Bronchial epithelial cell (primary cell): ENCODE data around the gene HPS1. TPM values are rescaled to one million over a fixed set of nuclear protein-coding genes. Genes with fewer than 3 reads are reported as not detected.

Source experiments
- DNase-seq: peaks from one replicate; pipeline ENCODE4 v3.0.0-alpha.2; 2010; ENCODE audit warnings: low read depth
- FAIRE-seq: peaks from 2 replicates; lab custom pipeline; 2011; peaks lifted over from hg19 to GRCh38; lab: Jason Lieb, UNC
- H3K27me3 ChIP-seq: 2 replicates; pipeline ENCODE4 v1.5.1; 2011; ENCODE audit warnings: low read length; ENCODE audit not compliant: control insufficient read depth, insufficient read depth
- H3K36me3 ChIP-seq: 2 replicates; pipeline ENCODE4 v1.5.1; 2011; ENCODE audit warnings: low read length; ENCODE audit not compliant: control insufficient read depth, insufficient read depth
- H3K4me3 ChIP-seq: 2 replicates; pipeline ENCODE4 v1.5.1; 2011; ENCODE audit warnings: mild to moderate bottlenecking, low read depth, low read length, control low read depth
- CTCF ChIP-seq: IDR thresholded peaks from 2 replicates; pipeline ENCODE4 v1.5.1; 2011; ENCODE audit warnings: mild to moderate bottlenecking, moderate library complexity, low read length, control low read depth, inconsistent platforms; ENCODE audit not compliant: insufficient read depth, severe bottlenecking
- total RNA-seq: library from RNA; depleted of rRNA; stranded (reverse); fragments of >200 nt; gene quantifications from 2 replicates; pipeline ENCODE4 v1.2.1, GENCODE V29; 2014

HPS1 gene
- total RNA-seq, 1 donor from 2014 or later, result 15.8 TPM

- Histone ChIP-seq H3K4me3 (no peak overlapping the region), H3K27me3 (no peaks in the 10 kb centered on the region), H3K36me3 (peaks cover 15% of the 10 kb centered on the region)
- DNase-seq (no peak), FAIRE-seq (no peak)
- TF ChIP-seq CTCF, result no peak
These were observed 1.4 kb downstream of the HPS1 start for GRCh38 chr10:98445200-98445812.

GRCh38 chr10:98444314-98445006 is 2.3 kb downstream of the HPS1 start:
- DNase-seq, result no peak
- no peak for FAIRE-seq
- H3K4me3 ChIP-seq, result no peak overlapping the region
- H3K27me3 ChIP-seq, result no peaks in the 10 kb centered on the region
- TF ChIP-seq CTCF, result no peak
- peaks cover 15% of the 10 kb centered on the region for H3K36me3 ChIP-seq

GRCh38 chr10:98438715-98439114 is 8.0 kb downstream of the HPS1 start:
- TF ChIP-seq CTCF, result no peak
- Histone ChIP-seq H3K27me3 (no peaks in the 10 kb centered on the region), H3K4me3 (no peak overlapping the region), H3K36me3 (peaks cover 20% of the 10 kb centered on the region)
- no peak for FAIRE-seq
- no peak for DNase-seq

- H3K27me3 ChIP-seq, result no peaks in the 10 kb centered on the region
- no peak for FAIRE-seq
- peaks cover 13% of the 10 kb centered on the region for H3K36me3 ChIP-seq
- no peak overlapping the region for H3K4me3 ChIP-seq
- no peak for TF ChIP-seq CTCF
- no peak for DNase-seq
These were observed 10.0 kb downstream of the HPS1 start for GRCh38 chr10:98436704-98437103.

- no peak overlapping the region for H3K4me3 ChIP-seq
- no peak for DNase-seq
- TF ChIP-seq CTCF, result no peak
- no peaks in the 10 kb centered on the region for H3K27me3 ChIP-seq
- H3K36me3 ChIP-seq, result peaks cover 16% of the 10 kb centered on the region
- no peak for FAIRE-seq
These were observed 11.6 kb downstream of the HPS1 start for GRCh38 chr10:98435178-98435577.
